ENCODE data around the gene RAE1. TPM values are rescaled to one million over a fixed set of nuclear protein-coding genes. Genes with fewer than 3 reads are reported as not detected.
A peak's percentile ranks its signal among the peaks of the same experiment; 100 is the strongest.

The RAE1 gene
- total RNA-seq, 1 experiment from 2014 or later: 83.9 TPM

DNA sequence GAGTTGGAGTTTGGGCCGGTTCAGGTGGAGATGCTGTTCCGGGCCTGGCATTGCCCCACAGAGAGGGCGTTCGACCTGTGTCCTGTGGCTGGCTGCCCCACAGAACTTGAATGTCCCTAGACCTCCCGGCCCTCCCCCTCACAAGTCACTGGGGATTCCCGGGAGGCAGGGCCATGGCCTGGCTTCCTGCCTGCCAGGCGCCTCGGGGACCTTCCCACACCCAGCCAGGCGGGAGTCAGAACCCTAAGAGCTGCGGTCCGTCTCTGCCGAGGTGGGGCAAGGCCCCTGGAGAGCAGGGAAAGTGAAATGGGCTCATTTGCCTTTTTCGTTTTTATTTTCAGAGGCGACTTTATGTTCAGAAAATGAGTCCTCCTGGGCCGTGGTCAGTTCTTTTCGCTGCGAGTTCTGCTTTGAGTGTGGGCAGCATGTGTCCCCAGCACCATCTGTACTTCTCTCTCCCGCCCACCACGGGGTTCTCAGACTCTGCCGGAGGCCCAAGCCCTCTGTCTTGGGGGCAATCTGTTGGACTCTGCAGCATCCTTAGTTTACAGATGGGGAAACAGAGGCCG is 48.6 kb downstream of the RAE1 start:
- peak; percentile 30 for DNase-seq (ENCODE audit: low read depth)

- no peak for DNase-seq (ENCODE audit: low read depth)
Observed at GRCh38 chr20:57400231-57400701, 49.2 kb downstream of the RAE1 start.

- no peak for DNase-seq (ENCODE audit: low read depth)
Observed at GRCh38 chr20:57400821-57401564, 49.9 kb downstream of the RAE1 start.

DNA sequence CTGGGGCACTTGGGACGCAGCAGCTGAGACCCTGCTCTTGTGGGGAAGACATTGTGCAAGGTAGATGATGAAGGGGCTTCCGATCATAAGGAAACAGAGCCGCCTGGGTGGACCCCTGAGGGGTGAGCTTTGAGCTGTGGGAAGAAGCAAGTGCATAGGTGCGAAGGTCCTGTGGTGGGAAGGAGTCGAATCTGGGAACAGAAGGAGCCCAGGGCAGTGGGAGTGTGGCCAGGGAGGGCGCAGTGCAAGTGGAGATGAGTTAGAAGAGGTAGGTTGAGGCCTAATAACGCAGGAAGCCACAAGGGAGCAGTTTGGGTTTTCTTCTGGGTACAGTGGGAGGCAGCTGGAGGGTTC is 50.5 kb downstream of the RAE1 start:
- DNase-seq (ENCODE audit: low read depth): no peak

DNA sequence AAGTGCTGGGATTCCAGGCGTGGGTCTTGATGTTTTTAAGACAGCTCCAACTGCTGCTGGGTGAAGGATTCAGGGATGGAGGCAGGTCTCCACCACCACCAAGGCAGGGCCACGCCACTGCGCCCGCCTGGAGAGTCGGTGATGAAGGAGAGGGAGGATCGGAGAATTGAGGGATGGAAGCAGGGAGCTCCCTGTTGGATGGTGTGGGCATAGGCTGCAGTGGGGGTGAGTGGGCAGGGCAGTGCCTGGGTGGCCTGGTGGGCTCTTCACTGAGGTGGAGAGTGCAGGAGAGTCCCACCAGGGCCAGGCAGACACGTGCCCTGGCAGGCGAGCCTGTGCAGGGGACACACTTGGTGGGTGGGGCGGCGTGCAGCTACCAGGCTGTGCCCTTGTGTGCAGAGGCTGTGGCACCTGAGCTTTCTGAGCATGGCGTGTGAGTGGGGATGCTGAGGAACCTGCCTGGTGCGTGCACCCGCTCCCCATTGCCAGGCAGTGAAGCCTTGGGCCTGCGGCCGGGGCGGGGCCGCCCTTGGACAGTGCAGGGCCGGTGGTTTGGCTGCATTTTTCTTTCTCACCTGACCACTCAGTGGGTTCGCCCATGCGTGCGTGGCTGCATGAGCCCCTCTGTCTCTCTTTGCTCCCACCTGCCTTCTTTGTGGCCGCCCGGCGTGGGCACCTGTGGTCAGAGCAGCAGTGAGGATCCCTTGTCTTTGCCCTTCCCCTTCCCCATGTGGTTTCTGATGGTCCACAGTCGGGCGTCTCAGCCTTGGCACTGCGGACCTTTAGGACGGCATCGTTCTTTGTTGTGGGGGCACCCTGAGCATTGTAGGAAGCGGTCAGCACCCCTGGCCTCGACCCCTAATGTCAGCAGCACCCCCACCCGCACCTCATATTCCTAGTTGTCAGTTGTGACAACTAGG is 51.4 kb downstream of the RAE1 start:
- DNase-seq (ENCODE audit: low read depth): no peak

DNA sequence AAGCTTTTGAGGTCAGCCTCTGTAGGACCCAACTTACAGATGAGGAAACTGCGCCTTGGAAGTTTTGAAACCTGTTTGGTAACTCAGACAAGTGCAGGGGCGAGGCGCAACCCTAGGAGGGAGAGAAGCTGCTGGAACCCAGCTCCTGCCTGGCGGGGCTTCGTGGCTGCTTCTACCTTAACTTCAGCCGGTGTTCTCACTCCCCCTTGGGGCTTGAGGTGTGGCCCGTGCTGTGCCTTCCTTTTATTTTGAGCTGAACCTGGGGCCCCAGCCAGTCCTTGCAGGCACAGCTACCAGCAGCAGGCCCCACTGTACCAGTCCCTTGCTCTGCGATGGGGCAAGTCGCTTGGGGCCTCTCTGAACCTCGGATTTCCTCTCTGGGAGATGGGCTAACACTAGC is 52.2 kb downstream of the RAE1 start:
- no peak for DNase-seq (ENCODE audit: low read depth)

GRCh38 chr20:57404006-57404405 is 53.0 kb downstream of the RAE1 start:
- DNase-seq (ENCODE audit: low read depth): no peak

GRCh38 chr20:57404419-57405072 is 53.5 kb downstream of the RAE1 start:
- DNase-seq (ENCODE audit: low read depth): no peak

DNA sequence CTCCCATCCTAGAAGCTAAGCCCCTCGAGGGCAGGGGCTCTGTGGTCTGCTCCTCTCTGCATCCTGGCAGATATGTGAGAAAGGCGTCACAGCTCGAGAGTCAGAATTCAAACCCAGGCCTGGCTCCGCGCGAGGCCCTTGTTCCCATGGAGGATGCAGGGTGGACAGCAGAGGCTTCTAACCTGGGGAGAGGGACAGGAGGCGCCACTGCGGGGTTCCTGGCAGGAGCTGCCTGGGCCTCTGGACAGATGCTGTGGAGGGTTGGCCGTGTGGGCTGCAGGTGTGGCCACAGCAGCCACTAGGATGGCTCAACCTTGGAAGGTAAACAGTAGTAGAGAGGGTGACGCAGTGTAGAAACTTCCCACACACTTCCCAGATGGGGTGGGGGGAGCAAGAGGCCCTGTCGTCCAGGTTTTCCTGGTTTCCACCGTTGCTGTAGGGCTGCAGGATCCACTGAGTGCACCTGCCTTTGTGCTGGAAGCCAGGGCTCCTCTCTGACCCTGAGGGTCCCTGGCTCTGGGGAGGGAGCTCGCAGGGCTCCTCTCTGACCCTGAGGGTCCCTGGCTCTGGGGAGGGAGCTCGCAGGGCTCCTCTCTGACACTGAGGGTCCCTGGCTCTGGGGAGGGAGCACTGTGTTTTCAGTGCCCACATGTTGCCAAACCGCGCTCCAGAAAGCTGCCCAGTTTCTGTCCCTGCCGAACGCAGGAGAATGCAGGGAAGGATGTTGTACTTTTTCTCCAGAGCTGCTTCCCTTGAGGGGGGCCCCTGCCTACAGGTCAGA is 54.4 kb downstream of the RAE1 start:
- no peak for DNase-seq (ENCODE audit: low read depth)

DNA sequence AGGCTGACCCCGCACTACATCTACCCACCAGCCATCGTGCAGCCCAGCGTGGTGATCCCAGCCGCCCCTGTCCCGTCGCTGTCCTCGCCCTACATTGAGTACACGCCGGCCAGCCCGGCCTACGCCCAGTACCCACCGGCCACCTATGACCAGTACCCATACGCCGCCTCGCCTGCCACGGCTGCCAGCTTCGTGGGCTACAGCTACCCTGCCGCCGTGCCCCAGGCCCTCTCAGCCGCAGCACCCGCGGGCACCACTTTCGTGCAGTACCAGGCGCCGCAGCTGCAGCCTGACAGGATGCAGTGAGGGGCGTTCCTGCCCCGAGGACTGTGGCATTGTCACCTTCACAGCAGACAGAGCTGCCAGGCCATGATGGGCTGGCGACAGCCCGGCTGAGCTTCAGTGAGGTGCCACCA is 56.5 kb downstream of the RAE1 start:
- DNase-seq (ENCODE audit: low read depth): no peak

- no peak for DNase-seq (ENCODE audit: low read depth)
Observed at GRCh38 chr20:57408131-57408530, 57.1 kb downstream of the RAE1 start.

DNA sequence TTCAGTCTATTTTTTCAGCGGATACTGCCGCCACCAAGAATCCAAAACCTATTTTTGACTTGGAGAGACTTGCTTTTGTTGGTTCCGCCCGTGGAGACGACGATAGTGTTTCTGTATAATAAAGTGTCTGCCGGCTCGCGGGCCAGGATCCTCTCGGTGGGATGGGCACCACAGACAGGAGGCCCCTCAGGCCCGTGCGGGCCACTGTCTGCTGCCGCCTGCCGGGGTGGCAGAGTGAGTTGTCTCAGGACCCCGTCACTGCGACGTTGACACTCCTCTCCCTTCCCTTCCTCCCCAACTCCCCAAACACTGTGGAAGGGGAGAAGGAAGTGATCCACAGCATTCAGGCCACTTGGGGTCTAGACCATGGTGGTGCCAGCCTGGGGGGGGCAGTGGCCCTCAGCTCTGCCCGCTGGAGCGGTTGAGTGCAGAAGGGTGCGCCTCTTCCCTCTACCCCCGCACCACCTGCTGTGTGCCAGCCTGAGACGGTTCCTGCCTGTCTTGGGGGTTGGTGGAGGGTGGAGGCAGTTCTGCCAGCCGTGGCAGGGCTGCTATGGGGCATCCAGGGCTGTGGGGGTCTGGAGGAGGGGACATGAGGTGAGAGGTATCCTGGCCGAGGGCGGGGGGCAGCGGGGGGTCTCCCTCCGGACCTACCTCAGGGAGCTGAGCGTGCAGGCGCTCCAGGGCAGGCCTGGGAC is 57.6 kb downstream of the RAE1 start:
- DNase-seq (ENCODE audit: low read depth): no peak

DNA sequence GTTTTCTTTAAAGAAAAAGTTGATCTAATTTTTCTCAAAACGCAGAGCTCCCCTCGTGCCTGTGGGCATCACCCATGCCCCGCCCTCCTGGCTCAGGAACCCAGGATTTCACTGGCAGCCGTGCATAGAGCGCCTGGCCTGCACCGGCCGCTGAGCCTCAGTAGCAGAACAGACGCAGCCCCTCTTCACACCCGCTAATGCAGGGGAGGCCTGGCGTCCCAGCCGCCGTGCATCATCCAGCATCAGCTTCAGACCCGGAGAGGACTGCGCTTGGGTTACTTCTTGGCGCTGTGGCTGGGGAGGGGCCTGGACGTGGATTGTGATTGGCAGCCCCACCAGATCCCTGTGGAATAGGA is 58.2 kb downstream of the RAE1 start:
- DNase-seq (ENCODE audit: low read depth): no peak

DNA sequence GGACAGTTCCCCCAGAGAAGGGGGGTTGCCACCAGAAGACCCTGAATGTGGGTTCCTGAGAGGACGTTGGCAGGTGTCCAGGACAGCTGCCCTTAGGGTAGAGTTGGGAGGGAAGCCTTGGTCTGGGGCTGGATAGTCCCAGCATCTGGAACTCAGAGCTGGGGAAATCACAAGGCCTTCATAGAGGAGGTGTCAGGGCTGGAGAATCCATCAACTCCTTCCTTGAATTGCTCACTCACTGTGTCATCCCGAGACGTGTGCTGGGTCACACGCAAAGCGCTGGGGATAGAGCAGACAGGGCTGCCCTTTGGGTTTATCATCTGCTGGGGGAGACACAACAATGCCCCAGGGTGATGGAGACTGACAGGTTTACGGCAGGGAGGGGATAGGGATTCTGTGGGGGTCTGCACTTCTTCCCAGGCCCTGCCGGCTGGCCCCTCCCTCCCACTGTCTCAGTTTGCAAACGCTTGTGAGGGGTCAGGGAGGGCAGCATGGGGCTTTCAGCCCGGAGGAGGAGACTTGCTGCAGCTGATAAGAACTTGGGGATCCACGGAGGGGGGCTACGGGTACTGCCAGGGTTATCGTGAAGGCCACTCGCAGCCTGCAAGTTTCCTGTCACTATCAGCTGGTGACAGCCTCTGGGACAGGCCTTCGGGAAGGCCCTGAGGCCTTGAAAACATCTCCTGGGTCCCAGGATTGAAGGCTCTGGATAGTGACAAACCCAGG is 58.8 kb downstream of the RAE1 start:
- no peak for DNase-seq (ENCODE audit: low read depth)

DNA sequence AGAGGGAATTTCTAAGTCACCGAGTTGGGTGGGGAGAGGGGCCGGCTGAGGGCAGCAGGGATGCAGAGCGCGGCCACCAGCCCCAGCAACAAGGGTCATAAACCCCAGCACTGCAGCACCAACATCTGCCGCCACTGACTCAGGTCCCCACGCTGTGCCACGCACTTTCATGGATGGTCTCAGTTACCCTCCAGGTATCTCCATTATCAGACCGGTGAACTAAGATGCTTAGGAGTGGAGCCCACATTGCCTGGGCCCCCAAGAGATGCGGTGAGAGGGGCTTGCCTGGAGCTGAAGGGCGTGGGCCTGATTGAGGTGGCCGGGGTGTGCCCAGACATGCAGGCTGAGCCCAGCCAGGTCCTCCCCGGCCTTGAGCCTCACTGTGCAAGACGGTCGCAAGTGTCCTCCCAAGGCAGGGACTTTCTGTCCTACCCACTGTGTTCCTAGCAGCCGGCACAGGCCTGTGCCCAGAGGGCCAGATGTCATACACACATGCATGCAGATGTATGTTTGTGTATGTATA is 59.4 kb downstream of the RAE1 start:
- DNase-seq (ENCODE audit: low read depth): no peak

- no peak for DNase-seq (ENCODE audit: low read depth)
Observed at GRCh38 chr20:57410924-57411323, 59.9 kb downstream of the RAE1 start.

DNA sequence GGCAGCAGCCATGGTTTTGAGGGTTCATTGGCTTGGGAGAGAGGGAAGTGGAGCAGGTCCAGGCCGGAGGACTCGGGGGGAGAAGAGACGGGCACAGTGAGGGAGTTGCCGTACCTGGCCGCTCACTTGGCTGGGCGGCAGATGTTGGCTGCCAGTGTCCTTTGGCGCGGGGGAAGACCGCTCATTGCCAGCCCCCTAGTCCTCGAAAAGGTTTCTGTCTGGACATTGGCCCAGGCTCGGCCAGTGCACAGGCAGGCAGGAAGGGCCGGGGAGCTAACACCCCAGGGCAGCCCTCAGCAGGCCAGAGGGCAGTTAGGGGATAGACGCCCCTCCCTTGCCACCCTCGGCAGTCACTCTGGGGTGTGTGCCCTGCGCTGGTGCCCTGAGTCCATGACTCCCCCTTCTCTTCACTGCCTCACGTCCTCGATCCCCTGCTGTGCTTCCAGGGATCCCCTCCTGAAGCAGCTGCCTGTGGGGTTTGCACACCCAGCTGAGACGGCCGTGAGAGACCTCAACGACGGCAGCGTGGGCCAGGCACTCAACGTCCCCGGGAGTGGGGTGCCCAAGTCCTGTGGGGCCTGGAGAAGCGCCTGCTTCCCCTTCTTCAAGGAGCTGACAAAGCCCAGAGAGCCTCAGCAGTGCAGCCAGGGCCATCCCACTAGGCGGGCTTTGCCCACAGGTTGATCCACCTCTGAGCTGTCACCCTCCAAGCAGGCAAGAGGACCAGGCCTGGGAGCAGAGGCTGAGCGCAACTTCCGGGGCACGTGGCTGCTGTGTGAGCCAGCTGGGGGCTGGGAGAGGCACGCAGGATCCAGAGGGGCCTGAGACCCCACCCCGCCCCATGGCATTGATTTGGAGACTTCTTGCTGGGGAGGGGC is 60.6 kb downstream of the RAE1 start:
- DNase-seq (ENCODE audit: low read depth): no peak

DNA sequence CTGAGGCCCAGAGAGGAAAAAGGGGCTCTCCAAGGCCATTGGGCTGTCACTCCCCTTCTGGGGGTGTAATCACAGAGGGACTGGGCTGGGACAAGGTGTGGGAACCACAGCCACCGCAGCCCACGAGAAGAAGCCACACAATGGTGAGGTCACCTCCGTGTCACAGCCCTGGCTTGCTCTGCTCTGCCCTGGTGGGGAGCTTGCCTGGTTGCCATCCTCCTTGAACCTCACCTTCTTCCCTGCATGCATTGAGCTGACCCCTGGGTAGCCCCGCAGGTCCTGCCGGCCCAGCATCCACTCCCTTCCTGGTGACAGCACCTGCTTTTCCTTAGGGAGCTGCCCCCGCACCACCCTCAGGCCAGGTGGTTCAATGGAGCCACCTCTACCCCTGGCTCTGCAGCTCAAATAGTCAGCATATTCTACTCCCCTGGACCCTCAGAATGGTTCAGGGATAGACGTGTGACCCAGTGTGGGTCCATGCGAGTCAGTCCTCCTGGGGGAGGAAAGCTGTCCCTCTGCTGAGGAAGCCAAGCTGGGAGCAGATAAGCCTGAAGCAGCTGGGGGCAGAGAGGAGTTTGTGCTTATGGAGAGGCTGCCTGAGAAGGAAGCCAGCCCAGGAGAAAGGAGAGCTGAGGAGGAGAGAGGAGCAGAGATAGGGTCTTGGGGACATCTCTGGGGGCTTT is 61.4 kb downstream of the RAE1 start:
- no peak for DNase-seq (ENCODE audit: low read depth)
